ENCODE results near the gene IFNG-AS1.

GRCh38 chr12:67986632-67987031, 2.6 kb upstream of the IFNG-AS1 start:
- TF ChIP-seq CTCF (IDR thresholded peaks at IDR 0.05; ENCODE audit: poor library complexity): no peak
- TF ChIP-seq EZH2phosphoT487 (IDR thresholded peaks at IDR 0.05; ENCODE audit: low read depth, severe bottlenecking, unreplicated experiment): no peak

All from hepatocyte (in vitro differentiated cells).